PC-9 (cell line): ENCODE measurements around the gene RPS6KA5.

Source experiments
- EZH2 ChIP-seq: fragments of 200-600 bp; sonication (generic); IDR thresholded peaks from 2 replicates; pipeline ENCODE4 v1.8.0; 2017; ENCODE audit warnings: antibody characterized with exemption, low read depth
- TF ChIP-seq, protein P1 (sequence below): fragments of 200-600 bp; sonication (generic); conservative IDR thresholded peaks from 2 replicates; pipeline ENCODE4 v1.6.1; 2017; ENCODE audit warnings: mixed run types, antibody characterized with exemption, mild to moderate bottlenecking, moderate library complexity

DNA sequence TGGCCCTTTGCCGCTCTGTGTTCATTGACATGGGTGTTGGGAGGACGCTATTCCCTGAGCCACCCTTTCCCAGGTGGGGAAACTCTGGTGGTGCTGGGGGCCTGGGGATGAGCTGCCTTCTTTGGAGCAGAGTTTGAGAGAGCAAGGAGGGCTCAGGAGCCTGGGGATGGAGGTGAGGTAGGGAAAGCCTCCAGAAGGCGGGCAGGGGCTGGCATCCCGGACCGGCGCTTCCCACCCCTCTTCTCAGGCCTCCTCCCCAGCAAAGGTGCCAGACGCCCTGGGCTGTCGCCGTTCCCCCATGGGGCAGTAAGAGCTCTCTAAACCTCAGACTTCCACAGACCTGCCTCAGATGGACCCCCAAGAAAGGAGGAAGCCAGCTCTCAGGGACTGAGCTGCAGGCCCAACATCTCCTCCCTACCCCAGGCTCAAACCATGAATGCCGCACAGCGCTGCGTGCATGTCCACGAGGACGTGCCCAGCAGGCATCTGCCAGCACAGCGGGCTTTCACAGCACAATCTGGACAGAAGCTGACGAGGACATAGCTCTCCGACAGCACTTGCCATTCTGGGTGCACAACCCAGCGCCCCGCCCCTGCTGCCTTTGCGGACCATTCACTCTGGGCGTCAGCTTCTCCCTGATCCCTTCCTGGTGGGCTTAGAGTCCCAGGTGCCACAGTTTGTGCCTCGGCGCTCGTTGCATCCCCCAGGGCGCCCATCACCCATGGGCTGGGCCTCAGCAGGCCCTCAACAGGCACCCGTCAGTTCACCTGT, 229.3 kb downstream of the RPS6KA5 start:
- no peak for TF ChIP-seq EZH2
- TF ChIP-seq, protein P1, sequence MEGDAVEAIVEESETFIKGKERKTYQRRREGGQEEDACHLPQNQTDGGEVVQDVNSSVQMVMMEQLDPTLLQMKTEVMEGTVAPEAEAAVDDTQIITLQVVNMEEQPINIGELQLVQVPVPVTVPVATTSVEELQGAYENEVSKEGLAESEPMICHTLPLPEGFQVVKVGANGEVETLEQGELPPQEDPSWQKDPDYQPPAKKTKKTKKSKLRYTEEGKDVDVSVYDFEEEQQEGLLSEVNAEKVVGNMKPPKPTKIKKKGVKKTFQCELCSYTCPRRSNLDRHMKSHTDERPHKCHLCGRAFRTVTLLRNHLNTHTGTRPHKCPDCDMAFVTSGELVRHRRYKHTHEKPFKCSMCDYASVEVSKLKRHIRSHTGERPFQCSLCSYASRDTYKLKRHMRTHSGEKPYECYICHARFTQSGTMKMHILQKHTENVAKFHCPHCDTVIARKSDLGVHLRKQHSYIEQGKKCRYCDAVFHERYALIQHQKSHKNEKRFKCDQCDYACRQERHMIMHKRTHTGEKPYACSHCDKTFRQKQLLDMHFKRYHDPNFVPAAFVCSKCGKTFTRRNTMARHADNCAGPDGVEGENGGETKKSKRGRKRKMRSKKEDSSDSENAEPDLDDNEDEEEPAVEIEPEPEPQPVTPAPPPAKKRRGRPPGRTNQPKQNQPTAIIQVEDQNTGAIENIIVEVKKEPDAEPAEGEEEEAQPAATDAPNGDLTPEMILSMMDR: no peak
